DND-41 (cell line): Measurements from ENCODE around the gene DDX11.
"Not testable (repeated sequence)": the region's sequence is repeated elsewhere in the genome, so short reads cannot be mapped to it uniquely, and the experiment has no call there.

ENCODE experiments used
- CTCF ChIP-seq: IDR thresholded peaks from 2 replicates; pipeline ENCODE4 v1.5.1; 2012; ENCODE audit warnings: borderline replicate concordance, low read length, moderate library complexity, mild to moderate bottlenecking; ENCODE audit not compliant: poor library complexity, severe bottlenecking; ENCODE audit errors: extremely low read depth
- EZH2 ChIP-seq: IDR thresholded peaks from 3 replicates; pipeline ENCODE4 v1.6.1; 2012; ENCODE audit warnings: borderline replicate concordance, low read depth, mild to moderate bottlenecking, moderate library complexity, low read length, inconsistent platforms; ENCODE audit not compliant: severe bottlenecking

- not testable (repeated sequence) for TF ChIP-seq EZH2, CTCF
Observed at GRCh38 chr12:31103561-31103975, 29.9 kb downstream of the DDX11 start.
